ENCODE measurements around the gene ISCU.

The ISCU gene

GRCh38 chr12:108562348-108563135 lies at the start of gene ISCU:
TSS of gene ISCU (plus strand) at chr12:108562596. CDS start at chr12:108562623, 27 bp downstream.
- Histone ChIP-seq H3K36me3 (ENCODE audit: insufficient read depth, low read length) (peaks cover 48% of the 10 kb centered on the region), H3K27ac (peak within 1 kb of the TSS; percentile 98), H3K4me3 (peak within 1 kb of the TSS; percentile 81), H3K9ac (ENCODE audit: insufficient read length) (peak within 1 kb of the TSS; percentile 97), H3K9me3 (ENCODE audit: low read depth, low read length) (no peaks in the 10 kb centered on the region)
- peak; percentile 84; the same call in 1 of the 2 replicates for TF ChIP-seq POLR2AphosphoS5 (IDR thresholded peaks at IDR 0.05; ENCODE audit: borderline replicate concordance, low read depth, low read length)
- no peak for TF ChIP-seq FOXP2 (optimal IDR thresholded peaks at IDR 0.05; ENCODE audit: control extremely low read depth, extremely low read length, insufficient read depth)
- peak; percentile 78 for DNase-seq (ENCODE audit: low read depth, low spot score)

- Histone ChIP-seq H3K9ac (ENCODE audit: insufficient read length) (no peak overlapping the region), H3K4me3 (peak overlapping the region; percentile 90), H3K36me3 (ENCODE audit: insufficient read depth, low read length) (peaks cover 12% of the 10 kb centered on the region; the same call in 1 of the 2 replicates), H3K27ac (no peak overlapping the region), H3K9me3 (ENCODE audit: low read depth, low read length) (no peaks in the 10 kb centered on the region)
- TF ChIP-seq EZH2 (IDR thresholded peaks at IDR 0.05): no peak
- TF ChIP-seq POLR2AphosphoS5 (IDR thresholded peaks at IDR 0.05; ENCODE audit: borderline replicate concordance, low read depth, low read length): no peak
- no peak for TF ChIP-seq FOXP2 (optimal IDR thresholded peaks at IDR 0.05; ENCODE audit: control extremely low read depth, extremely low read length, insufficient read depth)
- no peak for DNase-seq (ENCODE audit: low read depth, low spot score)
Observed at GRCh38 chr12:108514468-108514972, 47.9 kb upstream of the ISCU start.

DNA sequence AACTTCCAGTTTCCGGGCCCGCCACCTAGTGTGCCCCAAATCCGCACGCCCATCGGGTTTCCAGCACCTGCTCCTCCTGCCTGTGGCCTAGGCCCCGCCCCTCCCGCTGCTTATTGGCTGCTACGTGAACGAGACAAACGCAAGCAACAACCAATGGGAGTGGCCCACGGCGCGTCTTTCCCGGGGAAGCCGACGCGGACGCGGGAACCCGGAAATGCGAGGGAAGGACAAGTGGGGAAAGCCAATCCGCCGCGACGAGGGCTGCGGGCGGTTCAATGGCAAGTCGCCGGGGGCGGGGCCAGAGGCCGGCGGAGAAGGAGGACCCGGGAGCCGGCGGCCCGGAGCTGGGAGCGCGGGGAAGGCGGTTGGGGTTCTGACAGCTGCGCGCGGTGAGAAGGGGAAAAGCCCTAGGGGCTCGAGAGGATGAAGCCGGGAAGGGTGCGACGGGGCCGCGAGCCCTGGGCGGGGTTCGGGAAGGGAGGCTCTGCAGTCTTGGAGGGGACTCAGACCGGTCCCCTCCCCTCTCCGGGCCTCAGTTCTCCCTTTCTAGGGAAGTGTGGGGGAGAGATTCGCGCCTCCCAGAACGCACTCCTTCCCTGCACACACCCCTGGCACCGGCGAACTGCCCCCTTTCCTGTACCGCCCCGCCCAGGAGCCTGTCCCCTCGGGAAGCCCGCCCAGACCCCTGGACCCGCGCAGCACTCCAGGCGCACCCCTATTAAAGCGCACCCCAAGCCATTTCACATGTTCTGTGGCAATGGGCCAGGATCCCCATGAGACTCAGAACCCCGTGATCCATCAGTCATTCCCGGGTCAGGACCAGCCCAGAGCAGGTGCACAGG lies 47.2 kb upstream of the ISCU start, which contains the start of gene FICD:
Gene FICD, plus strand, starts transcription at position 305 of the 842 bp plus-strand sequence. CDS start 1,696 bp downstream, outside the sequence.
- H3K27ac ChIP-seq: no peak within 1 kb of the TSS
- peak within 1 kb of the TSS; percentile 90 for H3K4me3 ChIP-seq
- H3K9me3 ChIP-seq (ENCODE audit: low read depth, low read length): no peaks in the 10 kb centered on the region
- peaks cover 19% of the 10 kb centered on the region; the same call in 1 of the 2 replicates for H3K36me3 ChIP-seq (ENCODE audit: insufficient read depth, low read length)
- DNase-seq (ENCODE audit: low read depth, low spot score): peak; percentile 91
- TF ChIP-seq POLR2AphosphoS5 (IDR thresholded peaks at IDR 0.05; ENCODE audit: borderline replicate concordance, low read depth, low read length): peak; percentile 77
- TF ChIP-seq EZH2 (IDR thresholded peaks at IDR 0.05): no peak
- TF ChIP-seq FOXP2 (optimal IDR thresholded peaks at IDR 0.05; ENCODE audit: control extremely low read depth, extremely low read length, insufficient read depth): peak; percentile 94
- peak within 1 kb of the TSS; percentile 77 for H3K9ac ChIP-seq (ENCODE audit: insufficient read length)

- Histone ChIP-seq H3K36me3 (ENCODE audit: insufficient read depth, low read length) (peaks cover 26% of the 10 kb centered on the region), H3K9me3 (ENCODE audit: low read depth, low read length) (no peaks in the 10 kb centered on the region), H3K4me3 (peak overlapping the region; percentile 90), H3K27ac (no peak overlapping the region), H3K9ac (ENCODE audit: insufficient read length) (peak overlapping the region; percentile 77)
- no peak for DNase-seq (ENCODE audit: low read depth, low spot score)
- TF ChIP-seq FOXP2 (optimal IDR thresholded peaks at IDR 0.05; ENCODE audit: control extremely low read depth, extremely low read length, insufficient read depth): no peak
- no peak for TF ChIP-seq EZH2 (IDR thresholded peaks at IDR 0.05)
- TF ChIP-seq POLR2AphosphoS5 (IDR thresholded peaks at IDR 0.05; ENCODE audit: borderline replicate concordance, low read depth, low read length): no peak; the same call in 1 of the 2 replicates
Observed at GRCh38 chr12:108515916-108516315, 46.5 kb upstream of the ISCU start.

- TF ChIP-seq EZH2 (IDR thresholded peaks at IDR 0.05) (no peak), POLR2AphosphoS5 (IDR thresholded peaks at IDR 0.05; ENCODE audit: borderline replicate concordance, low read depth, low read length) (0 out of 2 replicates have a peak, but pooled peaks have one; percentile 39)
- Histone ChIP-seq H3K27ac (no peak overlapping the region), H3K36me3 (ENCODE audit: insufficient read depth, low read length) (peaks cover 34% of the 10 kb centered on the region), H3K4me3 (no peak overlapping the region), H3K9me3 (ENCODE audit: low read depth, low read length) (no peaks in the 10 kb centered on the region), H3K9ac (ENCODE audit: insufficient read length) (no peak overlapping the region)
- DNase-seq (ENCODE audit: low read depth, low spot score): no peak
Observed at GRCh38 chr12:108516511-108517275, 45.7 kb upstream of the ISCU start.

- Histone ChIP-seq H3K9me3 (ENCODE audit: low read depth, low read length) (no peaks in the 10 kb centered on the region), H3K4me3 (no peak overlapping the region), H3K36me3 (ENCODE audit: insufficient read depth, low read length) (peaks cover 42% of the 10 kb centered on the region), H3K27ac (no peak overlapping the region), H3K9ac (ENCODE audit: insufficient read length) (no peak overlapping the region)
- no peak for TF ChIP-seq POLR2AphosphoS5 (IDR thresholded peaks at IDR 0.05; ENCODE audit: borderline replicate concordance, low read depth, low read length)
- TF ChIP-seq FOXP2 (optimal IDR thresholded peaks at IDR 0.05; ENCODE audit: control extremely low read depth, extremely low read length, insufficient read depth): no peak
- TF ChIP-seq EZH2 (IDR thresholded peaks at IDR 0.05): no peak
- no peak for DNase-seq (ENCODE audit: low read depth, low spot score)
Observed at GRCh38 chr12:108517288-108518100, 44.9 kb upstream of the ISCU start.

DNA sequence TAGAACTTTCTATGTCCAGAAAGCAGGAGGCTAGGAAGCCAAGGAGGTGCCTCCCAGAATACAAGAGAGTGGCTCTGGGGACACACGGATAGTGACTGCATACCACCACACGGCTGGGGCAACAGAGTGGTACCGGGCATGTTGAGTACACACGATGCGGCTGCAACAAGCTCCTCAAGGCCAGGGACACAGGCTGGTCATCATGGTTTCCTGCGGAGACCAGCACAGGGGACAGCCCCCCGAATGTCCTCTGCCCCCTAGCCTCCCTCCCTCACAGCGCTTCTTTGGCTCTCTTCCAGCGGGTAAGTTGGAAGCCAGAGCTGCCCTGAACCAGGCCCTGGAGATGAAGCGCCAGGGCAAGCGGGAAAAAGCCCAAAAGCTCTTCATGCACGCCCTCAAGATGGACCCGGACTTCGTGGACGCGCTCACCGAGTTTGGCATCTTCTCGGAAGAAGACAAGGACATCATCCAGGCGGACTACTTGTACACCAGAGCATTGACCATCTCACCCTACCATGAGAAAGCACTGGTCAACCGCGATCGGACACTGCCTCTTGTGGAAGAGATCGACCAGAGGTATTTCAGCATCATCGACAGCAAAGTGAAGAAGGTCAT lies 44.2 kb upstream of the ISCU start:
- peaks cover 49% of the 10 kb centered on the region for H3K36me3 ChIP-seq (ENCODE audit: insufficient read depth, low read length)
- H3K27ac ChIP-seq: no peak overlapping the region
- no peaks in the 10 kb centered on the region for H3K9me3 ChIP-seq (ENCODE audit: low read depth, low read length)
- no peak overlapping the region for H3K9ac ChIP-seq (ENCODE audit: insufficient read length)
- TF ChIP-seq FOXP2 (optimal IDR thresholded peaks at IDR 0.05; ENCODE audit: control extremely low read depth, extremely low read length, insufficient read depth) (no peak), POLR2AphosphoS5 (IDR thresholded peaks at IDR 0.05; ENCODE audit: borderline replicate concordance, low read depth, low read length) (no peak), EZH2 (IDR thresholded peaks at IDR 0.05) (no peak)
- no peak overlapping the region for H3K4me3 ChIP-seq
- no peak for DNase-seq (ENCODE audit: low read depth, low spot score)

Data from SK-N-MC (cell line).